Endothelial cell of umbilical vein (primary cell): Measurements from ENCODE around the gene CIZ1. TPM values are rescaled to one million over a fixed set of nuclear protein-coding genes. Genes with fewer than 3 reads are reported as not detected.

ENCODE experiments used
- BruUV-seq: library from RNA; stranded (reverse); fragments of 400-500 nt; replicated peaks from 2 replicates; lab custom pipeline; 2021; lab: Mats Ljungman, UMichigan
- CTCF ChIA-PET: fragments of 300-600, 350-600 bp; sonication (Branson Sonifier 250); formaldehyde crosslinking; loops from one replicate; lab custom pipeline; 2021; ENCODE audit warnings: antibody characterized with exemption, inconsistent platforms; lab: Charles Lee
- POLR2A ChIA-PET: fragments of 300-600, 350-600 bp; sonication (Branson Sonifier 250); formaldehyde crosslinking; loops from one replicate; lab custom pipeline; 2021; ENCODE audit warnings: antibody characterized with exemption, inconsistent platforms; lab: Charles Lee
- DNase-seq: peaks from one replicate; pipeline ENCODE4 v3.0.0-alpha.2; 2011; ENCODE audit warnings: low read depth, low spot score
- FAIRE-seq: peaks from 2 replicates; lab custom pipeline; 2011; peaks lifted over from hg19 to GRCh38; lab: Jason Lieb, UNC
- H2AFZ ChIP-seq: 2 replicates; pipeline ENCODE4 v1.6.0; 2012; ENCODE audit warnings: low read depth, low read length, control low read depth, inconsistent platforms
- H3K27ac ChIP-seq: 2 replicates; pipeline ENCODE4 v1.5.1; 2011; ENCODE audit warnings: low read depth, mild to moderate bottlenecking, control low read depth, low read length, moderate library complexity; ENCODE audit not compliant: insufficient read depth
- H3K27me3 ChIP-seq, 2 experiments: 2 replicates each; pipeline versions ENCODE4 v1.6.0 to v1.6.1; 2011; ENCODE audit warnings: low read length in 2 of 2, mixed read lengths in 1 of 2; ENCODE audit not compliant: control insufficient read depth in 2 of 2, insufficient read depth in 2 of 2
- H3K36me3 ChIP-seq, 2 experiments: 2 replicates in 1 of 2; 3 replicates in 1 of 2; pipeline ENCODE4 v1.5.1; 2011; ENCODE audit warnings: low read length in 2 of 2, mild to moderate bottlenecking in 1 of 2, moderate library complexity in 1 of 2; ENCODE audit not compliant: control insufficient read depth in 2 of 2, insufficient read depth in 2 of 2; ENCODE audit errors: extremely low read depth in 1 of 2
- H3K4me1 ChIP-seq: 3 replicates; pipeline ENCODE4 v1.5.1; 2011; ENCODE audit warnings: mild to moderate bottlenecking, low read length; ENCODE audit not compliant: control insufficient read depth, insufficient read depth; ENCODE audit errors: extremely low read depth
- H3K4me2 ChIP-seq: 2 replicates; pipeline ENCODE4 v1.6.1; 2011; ENCODE audit warnings: low read length, control low read depth, mixed read lengths; ENCODE audit not compliant: insufficient read depth
- H3K4me3 ChIP-seq, 3 experiments: fragments of 200-600 bp in 1 of 3; sonication (generic), shearing (Covaris generic) in 1 of 3; replicated peaks in 1 of 3; 2 replicates each; pipeline ENCODE4 v1.5.1; 2011 to 2016; ENCODE audit warnings: control low read depth in 3 of 3, low read length in 3 of 3, mild to moderate bottlenecking in 2 of 3, inconsistent platforms in 1 of 3, low read depth in 1 of 3, moderate library complexity in 1 of 3; ENCODE audit not compliant: insufficient read depth in 1 of 3
- H3K79me2 ChIP-seq: 2 replicates; pipeline ENCODE4 v1.6.0; 2012; ENCODE audit warnings: low read length, inconsistent platforms; ENCODE audit not compliant: control insufficient read depth, insufficient read depth
- H3K9ac ChIP-seq: replicated peaks from 2 replicates; pipeline ENCODE3; 2011; ENCODE audit warnings: low read length, control low read depth; ENCODE audit not compliant: insufficient read depth; ENCODE audit errors: extremely low read depth
- H3K9me1 ChIP-seq: replicated peaks from 3 replicates; pipeline ENCODE4 v1.6.0; 2011; ENCODE audit warnings: mild to moderate bottlenecking, low read length; ENCODE audit not compliant: control insufficient read depth, insufficient read depth; ENCODE audit errors: extremely low read depth
- H3K9me3 ChIP-seq: replicated peaks from 2 replicates; pipeline ENCODE4 v1.5.1; 2012; ENCODE audit warnings: low read length, inconsistent platforms; ENCODE audit not compliant: control insufficient read depth, insufficient read depth
- H4K20me1 ChIP-seq: replicated peaks from 2 replicates; pipeline ENCODE3; 2011; ENCODE audit warnings: mild to moderate bottlenecking, low read length; ENCODE audit not compliant: control insufficient read depth, insufficient read depth; ENCODE audit errors: extremely low read depth
- EZH2 ChIP-seq: IDR thresholded peaks from 2 replicates; pipeline ENCODE4 v1.6.1; 2012; ENCODE audit warnings: borderline replicate concordance, low read depth, mild to moderate bottlenecking, moderate library complexity, low read length, inconsistent platforms; ENCODE audit not compliant: severe bottlenecking
- FOS ChIP-seq: IDR thresholded peaks from 2 replicates; pipeline ENCODE4 v1.6.1; 2011; ENCODE audit warnings: mild to moderate bottlenecking, low read length, moderate library complexity, borderline replicate concordance; ENCODE audit not compliant: insufficient read depth
- GATA2 ChIP-seq: IDR thresholded peaks from 2 replicates; pipeline ENCODE4 v1.7.0; 2011; ENCODE audit warnings: low read depth, mild to moderate bottlenecking, moderate library complexity, mixed read lengths, low read length; ENCODE audit not compliant: insufficient read length, insufficient read depth
- JUN ChIP-seq: IDR thresholded peaks from 2 replicates; pipeline ENCODE4 v1.6.1; 2011; ENCODE audit warnings: borderline replicate concordance, low read depth; ENCODE audit not compliant: insufficient read length, insufficient read depth
- MYC ChIP-seq: IDR thresholded peaks from one replicate; pipeline ENCODE4 v1.6.1; 2011; ENCODE audit warnings: mild to moderate bottlenecking, low read depth, low read length
- POLR2A ChIP-seq: IDR thresholded peaks from 2 replicates; pipeline ENCODE4 v1.6.1; 2012; ENCODE audit warnings: low read depth, mild to moderate bottlenecking, control low read depth, low read length
- POLR2AphosphoS5 ChIP-seq: IDR thresholded peaks from 2 replicates; pipeline ENCODE4 v1.6.1; 2012; ENCODE audit warnings: low read depth, mild to moderate bottlenecking, control low read depth, low read length, moderate library complexity; ENCODE audit not compliant: insufficient read depth
- dilution Hi-C: fragments of 300-500 bp; cut with MboI; formaldehyde crosslinking; loops from one replicate; pipeline ENCODE4 v1.15.0; 2019; ENCODE audit warnings: low sequenced_read_pairs; ENCODE audit not compliant: extremely low pct_ligation_motif_present
- intact Hi-C: fragments of 100-400 bp; cut with micrococcal nuclease; formaldehyde crosslinking; loops from one replicate; pipeline ENCODE4 v1.10.0; 2022
- polyA plus RNA-seq, 4 experiments: library from polyadenylated mRNA; depleted of rRNA in 3 of 4; stranded (reverse) in 3 of 4; unstranded in 1 of 4; fragments of >200 nt; gene quantifications; 2 replicates each; pipeline versions ENCODE4 v1.2.1 to v1.2.3, GENCODE V29; 2011 to 2012; ENCODE audit warnings: missing spikeins in 1 of 4
- total RNA-seq: library from RNA; stranded (reverse); gene quantifications from 2 replicates; pipeline ENCODE4 v1.2.3, GENCODE V29; 2021
- TF ChIP-seq, protein P1 (sequence below), 2 donors: IDR thresholded peaks; 1 replicate in 1 of 2; 2 replicates in 1 of 2; pipeline ENCODE4 v1.5.1; 2011; ENCODE audit warnings: low read length in 2 of 2, mild to moderate bottlenecking in 2 of 2, moderate library complexity in 2 of 2, control low read depth in 1 of 2, inconsistent platforms in 1 of 2, low read depth in 1 of 2; ENCODE audit not compliant: insufficient read depth in 1 of 2; ENCODE audit errors: extremely low read depth in 1 of 2
- TF ChIP-seq, protein P2 (sequence below): IDR thresholded peaks from 2 replicates; pipeline ENCODE4 v1.6.1; 2011; ENCODE audit not compliant: insufficient read depth, insufficient read length

The CIZ1 gene
- total and polyA plus RNA-seq, 2 donors (not counting 3 experiments of a cell fraction or from before 2014, with no cell fraction given) = 88.3 to 150 TPM

DNA sequence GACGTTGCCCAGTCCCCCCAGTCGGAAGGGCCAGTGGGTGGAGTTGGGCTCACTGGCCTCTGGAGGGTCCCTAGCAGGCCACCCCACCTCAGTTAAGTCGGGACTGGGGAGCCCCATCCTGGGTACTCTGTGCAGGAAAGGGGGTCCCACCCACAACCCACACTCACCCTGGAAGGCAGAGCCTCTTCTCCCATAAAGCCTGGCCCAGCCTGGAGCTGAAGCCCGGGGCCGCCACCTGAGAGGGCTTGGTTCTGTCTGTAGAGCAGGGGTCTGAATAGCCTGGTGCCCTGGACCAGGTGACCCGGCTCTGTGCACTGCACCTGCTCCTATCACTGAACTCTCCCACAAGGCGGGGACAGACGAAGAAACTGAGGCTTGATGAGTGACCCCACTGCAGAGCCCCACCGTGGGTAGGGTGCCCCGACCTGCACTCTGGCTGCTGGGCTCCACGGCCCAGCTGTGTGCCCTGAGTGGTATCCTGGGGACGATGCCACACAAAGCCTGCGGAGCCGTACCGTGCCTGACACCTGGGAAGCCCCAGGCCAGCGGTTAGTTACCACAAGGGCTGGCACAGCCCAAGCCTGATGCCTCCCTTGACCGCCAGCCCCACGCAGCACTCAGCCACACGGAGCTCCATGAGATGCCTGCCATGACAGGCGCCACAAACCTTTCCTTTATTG is 71.2 kb downstream of the CIZ1 start:
- Histone ChIP-seq H3K4me2 (no peak overlapping the region), H3K27me3 (no peaks in the 10 kb centered on the region), H2AFZ (no peak overlapping the region), H4K20me1 (no peaks in the 10 kb centered on the region), H3K36me3 (peaks cover 0 to 16% of the 10 kb centered on the region in 2 experiments), H3K9me1 (no peaks in the 10 kb centered on the region), H3K4me1 (no peaks in the 10 kb centered on the region), H3K4me3 (no peak overlapping the region), H3K9me3 (no peaks in the 10 kb centered on the region), H3K9ac (no peak overlapping the region), H3K27ac (no peak overlapping the region), H3K79me2 (no peaks in the 10 kb centered on the region)
- DNase-seq (no peak), FAIRE-seq (no peak)
- dilution Hi-C loops = no loop called here
- intact Hi-C loops = no loop called here
- ChIA-PET CTCF (interaction anchor here (1.1 kb wide), 1 partner anchor 20 kb away, joined by 3 read pairs; no protein-coding TSS in a partner anchor), POLR2A (no interaction called here)
- no TSS peak for BruUV-seq
- TF ChIP-seq POLR2AphosphoS5 = no peak
- TF ChIP-seq GATA2 = no peak
- TF ChIP-seq, protein P1, sequence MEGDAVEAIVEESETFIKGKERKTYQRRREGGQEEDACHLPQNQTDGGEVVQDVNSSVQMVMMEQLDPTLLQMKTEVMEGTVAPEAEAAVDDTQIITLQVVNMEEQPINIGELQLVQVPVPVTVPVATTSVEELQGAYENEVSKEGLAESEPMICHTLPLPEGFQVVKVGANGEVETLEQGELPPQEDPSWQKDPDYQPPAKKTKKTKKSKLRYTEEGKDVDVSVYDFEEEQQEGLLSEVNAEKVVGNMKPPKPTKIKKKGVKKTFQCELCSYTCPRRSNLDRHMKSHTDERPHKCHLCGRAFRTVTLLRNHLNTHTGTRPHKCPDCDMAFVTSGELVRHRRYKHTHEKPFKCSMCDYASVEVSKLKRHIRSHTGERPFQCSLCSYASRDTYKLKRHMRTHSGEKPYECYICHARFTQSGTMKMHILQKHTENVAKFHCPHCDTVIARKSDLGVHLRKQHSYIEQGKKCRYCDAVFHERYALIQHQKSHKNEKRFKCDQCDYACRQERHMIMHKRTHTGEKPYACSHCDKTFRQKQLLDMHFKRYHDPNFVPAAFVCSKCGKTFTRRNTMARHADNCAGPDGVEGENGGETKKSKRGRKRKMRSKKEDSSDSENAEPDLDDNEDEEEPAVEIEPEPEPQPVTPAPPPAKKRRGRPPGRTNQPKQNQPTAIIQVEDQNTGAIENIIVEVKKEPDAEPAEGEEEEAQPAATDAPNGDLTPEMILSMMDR (IDR thresholded peaks at IDR 0.05; ENCODE audit: extremely low read depth in 1 of 2, insufficient read depth in 1 of 2, low read depth in 1 of 2, low read length in 2 of 2) = no peak
- TF ChIP-seq, protein P2, sequence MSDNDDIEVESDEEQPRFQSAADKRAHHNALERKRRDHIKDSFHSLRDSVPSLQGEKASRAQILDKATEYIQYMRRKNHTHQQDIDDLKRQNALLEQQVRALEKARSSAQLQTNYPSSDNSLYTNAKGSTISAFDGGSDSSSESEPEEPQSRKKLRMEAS = no peak
- no peak for TF ChIP-seq JUN
- no peak for TF ChIP-seq EZH2
- no peak for TF ChIP-seq POLR2A
- TF ChIP-seq FOS = no peak
- no peak for TF ChIP-seq MYC
